ENCODE data around the gene RNF213.

RNF213 gene

DNA sequence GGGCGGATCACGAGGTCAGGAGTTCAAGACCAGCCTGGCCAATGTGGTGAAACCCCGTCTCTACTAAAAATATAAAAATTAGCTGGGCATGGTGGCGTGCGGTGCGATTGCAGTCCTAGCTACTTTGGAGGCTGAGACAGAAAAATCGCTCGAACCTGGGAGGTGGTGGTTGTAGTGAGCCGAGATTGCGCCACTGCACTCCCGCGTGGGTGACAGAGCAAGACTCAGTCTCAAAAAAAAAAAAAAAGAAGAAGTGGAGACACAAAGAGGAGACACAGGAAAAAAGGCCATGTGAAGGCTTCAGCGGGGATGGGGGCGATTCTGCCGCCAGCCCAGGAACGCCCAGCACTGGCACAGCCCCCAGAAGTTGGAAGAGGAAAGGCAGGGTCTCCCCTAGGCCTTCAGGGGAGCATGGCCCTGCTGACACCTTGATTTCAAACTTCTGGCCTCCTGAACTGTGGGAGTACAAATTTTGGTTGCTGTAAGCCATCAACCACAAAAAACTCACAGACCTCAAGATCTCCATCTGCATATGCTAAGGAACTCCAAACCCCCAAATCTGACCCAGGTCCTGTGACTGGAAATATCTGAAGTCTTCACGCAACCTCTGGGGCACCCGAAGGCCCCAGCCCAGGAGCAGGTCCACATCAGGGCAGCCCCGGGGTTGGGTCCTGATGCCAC is 47.5 kb upstream of the RNF213 start:
- no peaks in the 10 kb centered on the region for H3K9me2 ChIP-seq (ENCODE audit: low read depth, low read length)
- H3K4me1 ChIP-seq (ENCODE audit: insufficient read depth, low read length, severe bottlenecking), result no peaks in the 10 kb centered on the region
- H3K4me2 ChIP-seq (ENCODE audit: low read length), result no peak overlapping the region
- H2AFZ ChIP-seq (ENCODE audit: low read length), result no peak overlapping the region
- no peak overlapping the region for H3K27ac ChIP-seq (ENCODE audit: low read depth, low read length, poor library complexity, severe bottlenecking)
- no peaks in the 10 kb centered on the region for H3K36me3 ChIP-seq (ENCODE audit: insufficient read depth, low read length)
- H3K27me3 ChIP-seq (ENCODE audit: insufficient read depth, low read length), result peaks cover 11% of the 10 kb centered on the region; the same call in 1 of the 2 replicates
- TF ChIP-seq EZH2 (IDR thresholded peaks at IDR 0.05; ENCODE audit: borderline replicate concordance, low read length), result no peak
- TF ChIP-seq, protein P1, sequence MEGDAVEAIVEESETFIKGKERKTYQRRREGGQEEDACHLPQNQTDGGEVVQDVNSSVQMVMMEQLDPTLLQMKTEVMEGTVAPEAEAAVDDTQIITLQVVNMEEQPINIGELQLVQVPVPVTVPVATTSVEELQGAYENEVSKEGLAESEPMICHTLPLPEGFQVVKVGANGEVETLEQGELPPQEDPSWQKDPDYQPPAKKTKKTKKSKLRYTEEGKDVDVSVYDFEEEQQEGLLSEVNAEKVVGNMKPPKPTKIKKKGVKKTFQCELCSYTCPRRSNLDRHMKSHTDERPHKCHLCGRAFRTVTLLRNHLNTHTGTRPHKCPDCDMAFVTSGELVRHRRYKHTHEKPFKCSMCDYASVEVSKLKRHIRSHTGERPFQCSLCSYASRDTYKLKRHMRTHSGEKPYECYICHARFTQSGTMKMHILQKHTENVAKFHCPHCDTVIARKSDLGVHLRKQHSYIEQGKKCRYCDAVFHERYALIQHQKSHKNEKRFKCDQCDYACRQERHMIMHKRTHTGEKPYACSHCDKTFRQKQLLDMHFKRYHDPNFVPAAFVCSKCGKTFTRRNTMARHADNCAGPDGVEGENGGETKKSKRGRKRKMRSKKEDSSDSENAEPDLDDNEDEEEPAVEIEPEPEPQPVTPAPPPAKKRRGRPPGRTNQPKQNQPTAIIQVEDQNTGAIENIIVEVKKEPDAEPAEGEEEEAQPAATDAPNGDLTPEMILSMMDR (IDR thresholded peaks at IDR 0.05; ENCODE audit: low read length), result no peak
- H3K4me3 ChIP-seq (ENCODE audit: low read depth, low read length, poor library complexity, severe bottlenecking), result no peak overlapping the region
- H3K9me3 ChIP-seq (ENCODE audit: low read length), result no peaks in the 10 kb centered on the region
- H3K79me2 ChIP-seq (ENCODE audit: insufficient read depth, low read length), result no peaks in the 10 kb centered on the region
- H4K20me1 ChIP-seq (ENCODE audit: insufficient read depth, low read length), result no peaks in the 10 kb centered on the region
- H3F3A ChIP-seq (ENCODE audit: insufficient read depth, low read length), result no peaks in the 10 kb centered on the region
- H3K9ac ChIP-seq (ENCODE audit: low read length), result no peak overlapping the region

DNA sequence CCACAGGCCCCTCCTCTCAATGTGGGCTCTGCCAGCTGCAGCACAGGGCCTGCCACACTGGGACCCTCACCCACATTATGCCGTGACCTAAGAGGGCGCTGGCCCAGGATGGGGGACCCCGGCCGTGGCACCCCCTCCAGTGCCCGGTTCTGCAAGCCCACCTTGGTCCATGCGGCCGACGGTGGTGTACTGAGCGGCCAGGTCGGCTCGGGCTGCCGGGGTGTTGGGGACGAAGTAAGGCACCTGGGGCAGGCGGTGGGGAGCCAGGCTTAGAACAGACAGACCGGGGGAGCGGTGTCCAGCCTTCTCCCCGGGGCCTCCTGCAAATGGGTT is 47.0 kb upstream of the RNF213 start:
- no peak overlapping the region for H2AFZ ChIP-seq (ENCODE audit: low read length)
- H3K9me3 ChIP-seq (ENCODE audit: low read length), result no peaks in the 10 kb centered on the region
- H3K27ac ChIP-seq (ENCODE audit: low read depth, low read length, poor library complexity, severe bottlenecking), result no peak overlapping the region
- TF ChIP-seq EZH2 (IDR thresholded peaks at IDR 0.05; ENCODE audit: borderline replicate concordance, low read length), result no peak
- TF ChIP-seq, protein P1 (IDR thresholded peaks at IDR 0.05; ENCODE audit: low read length), result no peak
- peaks cover 11% of the 10 kb centered on the region; the same call in 1 of the 2 replicates for H3K27me3 ChIP-seq (ENCODE audit: insufficient read depth, low read length)
- no peak overlapping the region for H3K4me3 ChIP-seq (ENCODE audit: low read depth, low read length, poor library complexity, severe bottlenecking)
- H4K20me1 ChIP-seq (ENCODE audit: insufficient read depth, low read length), result no peaks in the 10 kb centered on the region
- no peaks in the 10 kb centered on the region for H3K36me3 ChIP-seq (ENCODE audit: insufficient read depth, low read length)
- H3K79me2 ChIP-seq (ENCODE audit: insufficient read depth, low read length), result no peaks in the 10 kb centered on the region
- H3F3A ChIP-seq (ENCODE audit: insufficient read depth, low read length), result no peaks in the 10 kb centered on the region
- H3K9me2 ChIP-seq (ENCODE audit: low read depth, low read length), result no peaks in the 10 kb centered on the region
- no peak overlapping the region for H3K4me2 ChIP-seq (ENCODE audit: low read length)
- no peaks in the 10 kb centered on the region for H3K4me1 ChIP-seq (ENCODE audit: insufficient read depth, low read length, severe bottlenecking)
- H3K9ac ChIP-seq (ENCODE audit: low read length), result no peak overlapping the region

DNA sequence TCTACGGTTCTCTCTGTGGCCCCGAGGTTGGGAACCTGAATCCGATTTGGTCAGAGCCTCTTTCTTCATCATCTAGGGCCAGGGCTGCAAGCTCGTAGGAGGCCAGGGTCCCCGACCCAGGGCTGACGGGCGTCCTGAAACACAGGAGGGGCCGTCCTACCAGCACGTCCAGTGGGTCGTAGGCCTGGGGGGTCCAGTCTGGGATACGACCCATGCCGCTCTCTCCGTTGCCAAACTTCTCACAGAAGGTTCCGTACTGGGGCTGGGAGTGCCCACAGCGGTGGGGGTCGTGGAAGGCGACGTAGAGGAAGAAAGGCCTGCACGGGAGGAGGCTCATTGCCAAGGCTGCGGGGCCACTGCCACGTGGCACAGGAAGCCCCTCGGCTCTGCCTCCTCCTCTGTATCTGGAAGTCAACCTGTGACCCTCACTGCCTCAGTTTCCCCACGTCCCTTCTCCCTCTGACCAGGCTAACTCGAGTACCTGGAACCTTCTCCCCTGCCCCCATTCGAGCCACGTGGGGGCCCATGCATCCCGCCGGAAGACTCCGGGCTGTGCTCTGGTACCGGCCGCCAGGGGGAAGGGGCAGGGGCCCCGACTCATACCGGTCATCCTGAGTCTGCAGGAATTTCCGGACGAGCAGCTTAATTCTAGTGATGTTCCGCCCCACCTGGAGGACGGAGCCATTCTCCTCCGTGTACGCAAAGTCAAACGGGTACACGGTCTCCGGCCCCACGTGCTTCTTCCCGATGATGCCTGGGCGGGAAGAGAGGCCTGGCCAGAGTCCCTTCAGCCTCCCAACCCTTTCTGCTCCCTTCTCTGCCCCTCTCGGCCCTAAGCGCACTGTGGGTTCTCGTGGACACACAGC is 46.4 kb upstream of the RNF213 start:
- H3K27me3 ChIP-seq (ENCODE audit: insufficient read depth, low read length), result peaks cover 11% of the 10 kb centered on the region; the same call in 1 of the 2 replicates
- TF ChIP-seq, protein P1 (IDR thresholded peaks at IDR 0.05; ENCODE audit: low read length), result no peak
- no peak for TF ChIP-seq EZH2 (IDR thresholded peaks at IDR 0.05; ENCODE audit: borderline replicate concordance, low read length)
- H4K20me1 ChIP-seq (ENCODE audit: insufficient read depth, low read length), result no peaks in the 10 kb centered on the region
- H3K9ac ChIP-seq (ENCODE audit: low read length), result no peak overlapping the region
- no peaks in the 10 kb centered on the region for H3K36me3 ChIP-seq (ENCODE audit: insufficient read depth, low read length)
- H3K9me2 ChIP-seq (ENCODE audit: low read depth, low read length), result no peaks in the 10 kb centered on the region
- H3K4me1 ChIP-seq (ENCODE audit: insufficient read depth, low read length, severe bottlenecking), result peaks cover 3% of the 10 kb centered on the region
- no peak overlapping the region for H3K27ac ChIP-seq (ENCODE audit: low read depth, low read length, poor library complexity, severe bottlenecking)
- H3K4me3 ChIP-seq (ENCODE audit: low read depth, low read length, poor library complexity, severe bottlenecking), result no peak overlapping the region
- no peaks in the 10 kb centered on the region for H3K9me3 ChIP-seq (ENCODE audit: low read length)
- H3K4me2 ChIP-seq (ENCODE audit: low read length), result no peak overlapping the region
- no peaks in the 10 kb centered on the region for H3K79me2 ChIP-seq (ENCODE audit: insufficient read depth, low read length)
- H2AFZ ChIP-seq (ENCODE audit: low read length), result no peak overlapping the region
- no peaks in the 10 kb centered on the region; the same call in 1 of the 2 replicates for H3F3A ChIP-seq (ENCODE audit: insufficient read depth, low read length)
